ENCODE results near the gene HAUS5. TPM values are rescaled to one million over a fixed set of nuclear protein-coding genes. Genes with fewer than 3 reads are reported as not detected.

Gene HAUS5
- total and polyA plus RNA-seq, 2 experiments from 2014 or later, result 4.9 to 12.6 TPM

DNA sequence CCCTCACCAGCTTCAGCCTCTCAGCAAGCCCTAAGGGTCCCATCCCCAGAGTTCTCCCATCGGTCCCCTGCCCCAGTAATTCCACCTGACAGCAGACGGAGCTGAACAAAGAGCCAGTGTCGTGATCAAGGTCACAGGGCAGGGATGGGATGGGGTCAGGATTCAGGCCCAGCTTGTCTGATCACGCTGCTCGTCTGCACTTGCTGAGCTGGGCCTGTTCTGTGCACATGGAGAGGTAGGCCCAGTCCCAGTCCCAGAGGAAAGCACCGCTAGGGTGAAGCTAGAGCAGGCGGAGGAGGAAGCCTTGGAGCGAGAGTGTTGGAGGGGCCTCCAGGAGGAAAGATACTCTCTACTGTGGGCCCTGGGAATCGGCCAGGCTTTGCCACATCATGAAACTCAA is 9.2 kb downstream of the HAUS5 start:
- Histone ChIP-seq H3K4me1 (ENCODE audit: insufficient read depth) (no peaks in the 10 kb centered on the region), H4K20me1 (ENCODE audit: insufficient read depth, poor library complexity, severe bottlenecking) (no peaks in the 10 kb centered on the region), H2AFZ (no peak overlapping the region), H3K36me3 (replicated peaks; ENCODE audit: insufficient read depth, low read depth) (no peaks in the 10 kb centered on the region), H3K27ac (no peak overlapping the region), H3K4me2 (no peak overlapping the region), H3K9me2 (replicated peaks; ENCODE audit: insufficient read depth) (no peaks in the 10 kb centered on the region), H3K4me3 (no peak overlapping the region), H3K79me2 (no peaks in the 10 kb centered on the region), H3K9me3 (ENCODE audit: low read depth) (no peaks in the 10 kb centered on the region), H3K27me3 (no peaks in the 10 kb centered on the region)
- no peak for DNase-seq (ENCODE audit: low spot score)
- 96% methylated on average over 9 of the region's 9 CpGs for WGBS (ENCODE audit: low lambda C conversion rate, missing lambda C conversion rate)
- TF ChIP-seq, protein P1, sequence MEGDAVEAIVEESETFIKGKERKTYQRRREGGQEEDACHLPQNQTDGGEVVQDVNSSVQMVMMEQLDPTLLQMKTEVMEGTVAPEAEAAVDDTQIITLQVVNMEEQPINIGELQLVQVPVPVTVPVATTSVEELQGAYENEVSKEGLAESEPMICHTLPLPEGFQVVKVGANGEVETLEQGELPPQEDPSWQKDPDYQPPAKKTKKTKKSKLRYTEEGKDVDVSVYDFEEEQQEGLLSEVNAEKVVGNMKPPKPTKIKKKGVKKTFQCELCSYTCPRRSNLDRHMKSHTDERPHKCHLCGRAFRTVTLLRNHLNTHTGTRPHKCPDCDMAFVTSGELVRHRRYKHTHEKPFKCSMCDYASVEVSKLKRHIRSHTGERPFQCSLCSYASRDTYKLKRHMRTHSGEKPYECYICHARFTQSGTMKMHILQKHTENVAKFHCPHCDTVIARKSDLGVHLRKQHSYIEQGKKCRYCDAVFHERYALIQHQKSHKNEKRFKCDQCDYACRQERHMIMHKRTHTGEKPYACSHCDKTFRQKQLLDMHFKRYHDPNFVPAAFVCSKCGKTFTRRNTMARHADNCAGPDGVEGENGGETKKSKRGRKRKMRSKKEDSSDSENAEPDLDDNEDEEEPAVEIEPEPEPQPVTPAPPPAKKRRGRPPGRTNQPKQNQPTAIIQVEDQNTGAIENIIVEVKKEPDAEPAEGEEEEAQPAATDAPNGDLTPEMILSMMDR (IDR thresholded peaks at IDR 0.05; ENCODE audit: poor library complexity), result no peak
- no peak for TF ChIP-seq EZH2 (IDR thresholded peaks at IDR 0.05; ENCODE audit: borderline replicate concordance)
- no peak for TF ChIP-seq EZH2phosphoT487 (IDR thresholded peaks at IDR 0.05; ENCODE audit: low read depth, severe bottlenecking, unreplicated experiment)

DNA sequence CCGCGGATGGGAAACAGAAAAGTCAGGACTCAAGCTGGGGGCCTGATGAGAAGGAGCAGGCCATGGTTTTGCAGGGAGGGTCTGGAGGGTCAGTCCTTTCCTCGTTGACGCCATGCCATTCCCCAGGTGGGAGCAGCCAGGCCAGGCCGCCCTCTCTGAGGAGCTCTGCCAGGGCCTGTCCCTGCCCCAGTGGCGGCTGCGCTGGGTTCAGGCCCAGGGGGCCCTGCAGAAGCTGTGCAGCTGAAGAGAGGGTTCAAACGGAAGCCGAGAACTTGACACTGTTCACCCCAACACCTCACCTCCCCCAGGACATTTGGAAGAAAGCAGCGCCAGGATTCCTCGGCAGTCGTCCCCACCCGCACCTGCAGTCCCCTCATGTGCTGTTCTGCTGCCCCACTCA is 10.2 kb downstream of the HAUS5 start:
- H3K36me3 ChIP-seq (replicated peaks; ENCODE audit: insufficient read depth, low read depth), result no peaks in the 10 kb centered on the region
- no peaks in the 10 kb centered on the region for H3K79me2 ChIP-seq
- TF ChIP-seq EZH2phosphoT487 (IDR thresholded peaks at IDR 0.05; ENCODE audit: low read depth, severe bottlenecking, unreplicated experiment) (no peak), EZH2 (IDR thresholded peaks at IDR 0.05; ENCODE audit: borderline replicate concordance) (no peak)
- TF ChIP-seq, protein P1 (IDR thresholded peaks at IDR 0.05; ENCODE audit: poor library complexity), result no peak
- H3K27me3 ChIP-seq, result no peaks in the 10 kb centered on the region
- H4K20me1 ChIP-seq (ENCODE audit: insufficient read depth, poor library complexity, severe bottlenecking), result no peaks in the 10 kb centered on the region
- no peaks in the 10 kb centered on the region for H3K4me1 ChIP-seq (ENCODE audit: insufficient read depth)
- no peaks in the 10 kb centered on the region for H3K9me3 ChIP-seq (ENCODE audit: low read depth)
- H3K27ac ChIP-seq, result no peak overlapping the region
- no peak for DNase-seq (ENCODE audit: low spot score)
- H3K4me3 ChIP-seq, result no peak overlapping the region
- H3K4me2 ChIP-seq, result no peak overlapping the region
- H2AFZ ChIP-seq, result no peak overlapping the region
- no peaks in the 10 kb centered on the region for H3K9me2 ChIP-seq (replicated peaks; ENCODE audit: insufficient read depth)
- WGBS (ENCODE audit: low lambda C conversion rate, missing lambda C conversion rate), result 93% methylated on average over 12 of the region's 13 CpGs

DNA sequence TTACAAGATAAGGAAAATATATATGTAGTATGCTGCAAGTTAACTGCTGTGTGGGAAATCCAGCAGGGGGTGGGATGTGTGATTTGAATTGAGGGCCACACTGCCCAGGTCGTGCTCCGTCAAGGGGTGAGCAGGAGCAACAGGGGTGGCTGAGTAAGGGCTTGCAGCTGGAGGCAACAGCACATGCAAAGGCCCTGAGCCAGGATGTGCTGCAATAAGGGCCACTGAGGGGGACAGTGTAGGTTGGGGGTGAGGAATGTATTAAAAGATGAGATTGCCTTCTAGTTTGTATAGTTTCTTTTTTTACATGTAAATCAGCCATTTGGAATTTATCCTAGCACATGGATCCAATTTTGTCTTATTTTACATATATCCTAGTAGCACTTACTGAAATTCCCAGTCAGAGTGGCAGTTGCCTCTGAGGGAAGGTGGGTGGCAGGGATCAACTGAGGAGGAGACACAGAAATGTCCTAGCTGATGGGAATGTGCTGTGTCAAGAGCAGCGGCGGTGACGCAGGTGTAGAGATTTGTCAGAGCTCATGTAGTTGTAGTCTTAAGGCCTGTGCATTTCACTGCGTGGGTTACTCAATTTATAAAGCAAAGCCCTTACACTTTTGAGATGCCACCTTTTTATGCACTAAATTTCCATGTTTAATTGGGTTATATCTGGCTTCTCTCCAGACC is 10.9 kb downstream of the HAUS5 start:
- H3K9me2 ChIP-seq (replicated peaks; ENCODE audit: insufficient read depth), result no peaks in the 10 kb centered on the region
- H3K4me1 ChIP-seq (ENCODE audit: insufficient read depth), result no peaks in the 10 kb centered on the region
- H3K9me3 ChIP-seq (ENCODE audit: low read depth), result no peaks in the 10 kb centered on the region
- H3K36me3 ChIP-seq (replicated peaks; ENCODE audit: insufficient read depth, low read depth), result no peaks in the 10 kb centered on the region
- DNase-seq (ENCODE audit: low spot score), result no peak
- H4K20me1 ChIP-seq (ENCODE audit: insufficient read depth, poor library complexity, severe bottlenecking), result no peaks in the 10 kb centered on the region
- no peak overlapping the region for H2AFZ ChIP-seq
- no peak overlapping the region for H3K27ac ChIP-seq
- H3K79me2 ChIP-seq, result no peaks in the 10 kb centered on the region
- 93% methylated on average over 6 of the region's 6 CpGs for WGBS (ENCODE audit: low lambda C conversion rate, missing lambda C conversion rate)
- TF ChIP-seq EZH2phosphoT487 (IDR thresholded peaks at IDR 0.05; ENCODE audit: low read depth, severe bottlenecking, unreplicated experiment) (no peak), EZH2 (IDR thresholded peaks at IDR 0.05; ENCODE audit: borderline replicate concordance) (no peak)
- TF ChIP-seq, protein P1 (IDR thresholded peaks at IDR 0.05; ENCODE audit: poor library complexity), result no peak
- H3K4me2 ChIP-seq, result no peak overlapping the region
- no peak overlapping the region for H3K4me3 ChIP-seq
- H3K27me3 ChIP-seq, result no peaks in the 10 kb centered on the region
